Ishikawa (cell line): ENCODE measurements around the gene PDCD1.

Experiments
- CEBPB ChIP-seq: IDR thresholded peaks from 2 replicates; pipeline ENCODE4 v1.6.1; 2012
- CREB1 ChIP-seq: IDR thresholded peaks from 2 replicates; pipeline ENCODE4 v1.6.1; 2012; ENCODE audit warnings: low read depth
- NFIC ChIP-seq: IDR thresholded peaks from 2 replicates; pipeline ENCODE4 v1.6.1; 2012
- REST ChIP-seq: IDR thresholded peaks from 2 replicates; pipeline ENCODE4 v1.6.1; 2012; ENCODE audit warnings: low read depth, mild to moderate bottlenecking
- TAF1 ChIP-seq: IDR thresholded peaks from 2 replicates; pipeline ENCODE4 v1.6.1; 2012; ENCODE audit warnings: low read depth, mild to moderate bottlenecking
- TCF12 ChIP-seq: IDR thresholded peaks from 2 replicates; pipeline ENCODE4 v1.6.1; 2012; ENCODE audit warnings: low read depth
- USF1 ChIP-seq: IDR thresholded peaks from 2 replicates; pipeline ENCODE4 v1.6.1; 2012

- TF ChIP-seq CEBPB (no peak), CREB1 (no peak), USF1 (no peak), TAF1 (no peak), REST (no peak), NFIC (no peak), TCF12 (no peak)
These were observed 18.0 kb upstream of the PDCD1 start for GRCh38 chr2:241876528-241877196.
